ENCODE measurements around the gene ASTN2. TPM values are rescaled to one million over a fixed set of nuclear protein-coding genes. Genes with fewer than 3 reads are reported as not detected.

Gene ASTN2
- total RNA-seq, 1 donor from 2014 or later: 10.0 TPM

GRCh38 chr9:116644091-116644688 is 770.7 kb downstream of the ASTN2 start:
- no peak for TF ChIP-seq CTCF (IDR thresholded peaks at IDR 0.05; ENCODE audit: unreplicated experiment)
- DNase-seq (ENCODE audit: low spot score): no peak
- Mint-ChIP-seq H3K27ac (ENCODE audit: unreplicated experiment) (no peak overlapping the region), H3K36me3 (ENCODE audit: low read depth, unreplicated experiment) (no peaks in the 10 kb centered on the region), H3K27me3 (ENCODE audit: unreplicated experiment) (peaks cover 3% of the 10 kb centered on the region), H3K9me3 (ENCODE audit: unreplicated experiment) (no peaks in the 10 kb centered on the region), H3K4me1 (ENCODE audit: unreplicated experiment) (no peaks in the 10 kb centered on the region), H3K4me3 (ENCODE audit: unreplicated experiment) (no peak overlapping the region)

GRCh38 chr9:116643691-116644090 is 771.2 kb downstream of the ASTN2 start:
- Mint-ChIP-seq H3K27ac (ENCODE audit: unreplicated experiment) (no peak overlapping the region), H3K36me3 (ENCODE audit: low read depth, unreplicated experiment) (no peaks in the 10 kb centered on the region), H3K4me3 (ENCODE audit: unreplicated experiment) (no peak overlapping the region), H3K27me3 (ENCODE audit: unreplicated experiment) (peaks cover 3% of the 10 kb centered on the region), H3K4me1 (ENCODE audit: unreplicated experiment) (no peaks in the 10 kb centered on the region), H3K9me3 (ENCODE audit: unreplicated experiment) (no peaks in the 10 kb centered on the region)
- TF ChIP-seq CTCF (IDR thresholded peaks at IDR 0.05; ENCODE audit: unreplicated experiment): no peak
- no peak for DNase-seq (ENCODE audit: low spot score)

GRCh38 chr9:116641292-116642059 is 773.4 kb downstream of the ASTN2 start:
- TF ChIP-seq CTCF (IDR thresholded peaks at IDR 0.05; ENCODE audit: unreplicated experiment): no peak
- peaks cover 3% of the 10 kb centered on the region for H3K27me3 Mint-ChIP-seq (ENCODE audit: unreplicated experiment)

GRCh38 chr9:116639251-116639741 is 775.6 kb downstream of the ASTN2 start:
- Mint-ChIP-seq H3K4me1 (ENCODE audit: unreplicated experiment) (no peaks in the 10 kb centered on the region), H3K4me3 (ENCODE audit: unreplicated experiment) (no peak overlapping the region), H3K27me3 (ENCODE audit: unreplicated experiment) (peaks cover 3% of the 10 kb centered on the region), H3K9me3 (ENCODE audit: unreplicated experiment) (no peaks in the 10 kb centered on the region), H3K27ac (ENCODE audit: unreplicated experiment) (no peak overlapping the region), H3K36me3 (ENCODE audit: low read depth, unreplicated experiment) (no peaks in the 10 kb centered on the region)
- TF ChIP-seq CTCF (IDR thresholded peaks at IDR 0.05; ENCODE audit: unreplicated experiment): no peak
- DNase-seq (ENCODE audit: low spot score): no peak

More at GRCh38 chr9:116641292-116642059, 773.4 kb downstream of the ASTN2 start:
- Mint-ChIP-seq H3K27ac (ENCODE audit: unreplicated experiment) (no peak overlapping the region), H3K4me3 (ENCODE audit: unreplicated experiment) (no peak overlapping the region), H3K4me1 (ENCODE audit: unreplicated experiment) (no peaks in the 10 kb centered on the region), H3K9me3 (ENCODE audit: unreplicated experiment) (no peaks in the 10 kb centered on the region), H3K36me3 (ENCODE audit: low read depth, unreplicated experiment) (no peaks in the 10 kb centered on the region)
- no peak for DNase-seq (ENCODE audit: low spot score)

GRCh38 chr9:116635908-116636307 is 778.9 kb downstream of the ASTN2 start:
- H3K36me3 Mint-ChIP-seq (ENCODE audit: low read depth, unreplicated experiment): no peaks in the 10 kb centered on the region

More at GRCh38 chr9:116635908-116636307, 778.9 kb downstream of the ASTN2 start:
- TF ChIP-seq CTCF (IDR thresholded peaks at IDR 0.05; ENCODE audit: unreplicated experiment): no peak
- Mint-ChIP-seq H3K4me1 (ENCODE audit: unreplicated experiment) (no peaks in the 10 kb centered on the region), H3K9me3 (ENCODE audit: unreplicated experiment) (no peaks in the 10 kb centered on the region), H3K27me3 (ENCODE audit: unreplicated experiment) (peaks cover 1% of the 10 kb centered on the region), H3K4me3 (ENCODE audit: unreplicated experiment) (no peak overlapping the region), H3K27ac (ENCODE audit: unreplicated experiment) (no peak overlapping the region)
- DNase-seq (ENCODE audit: low spot score): no peak
